AG08396 (cell line): Measurements from ENCODE around the gene MSANTD1.

ENCODE experiments used
- DNase-seq: peaks from one replicate; pipeline ENCODE4 v3.0.0; 2012; ENCODE audit warnings: low spot score, mixed read lengths

Gene MSANTD1

DNA sequence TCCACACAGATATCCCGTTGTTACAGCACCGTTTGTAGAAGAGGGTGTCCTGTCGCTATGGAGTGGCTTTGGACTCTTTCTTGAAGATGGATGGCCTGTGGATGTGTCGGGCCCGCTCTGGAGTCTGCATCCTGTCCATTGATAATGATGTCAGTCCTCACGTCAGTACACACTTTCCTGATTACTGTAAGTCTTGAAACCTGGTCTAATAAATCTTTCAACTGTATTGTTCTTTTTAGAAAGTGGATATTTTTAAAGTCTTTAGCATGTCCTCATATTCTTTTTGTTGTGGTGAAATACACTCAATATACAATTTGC lies 14.9 kb downstream of the MSANTD1 start:
- no peak for DNase-seq

GRCh38 chr4:3266076-3266475 lies 17.1 kb downstream of the MSANTD1 start:
- DNase-seq, result no peak

DNA sequence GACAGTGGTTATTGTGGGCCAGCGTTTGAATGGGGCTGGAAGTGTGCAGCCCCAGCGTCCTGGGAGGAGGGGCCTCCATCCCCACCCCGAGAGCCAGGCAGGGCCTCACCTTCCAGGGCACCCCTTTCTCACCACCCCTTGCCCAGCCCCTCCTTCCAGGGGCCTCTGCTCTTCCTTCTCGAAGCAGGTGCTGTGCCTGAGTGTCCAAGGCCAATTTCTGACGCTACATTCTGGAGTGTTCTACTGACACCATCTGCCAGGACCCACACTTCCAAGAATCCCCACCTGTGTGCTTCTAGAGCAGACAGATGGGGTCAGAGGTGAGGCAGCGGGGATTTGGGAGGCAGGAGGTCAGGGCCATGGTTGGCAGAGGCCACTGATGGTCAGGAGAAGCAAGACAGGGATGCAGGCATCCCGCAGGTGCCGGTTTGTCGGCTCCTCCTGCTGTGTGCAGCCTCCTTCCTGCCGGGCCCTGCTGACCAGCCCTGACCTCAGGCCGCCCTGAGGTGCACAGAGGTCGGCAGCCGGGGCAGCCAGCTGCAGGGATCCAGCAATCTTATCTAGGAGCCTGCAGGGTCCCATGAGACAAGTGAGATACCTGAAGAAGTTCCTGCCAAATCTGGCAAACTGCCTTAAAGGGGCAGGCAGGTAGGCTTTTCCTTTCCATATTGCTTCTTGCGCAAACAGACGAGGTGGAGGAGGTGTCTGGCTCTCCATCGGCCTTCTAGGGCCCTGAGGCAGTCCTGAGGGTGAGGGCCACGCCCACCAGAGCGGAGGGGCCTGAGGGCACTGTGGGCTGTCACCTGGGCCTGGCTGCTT lies 18.8 kb downstream of the MSANTD1 start:
- DNase-seq, result no peak

- no peak for DNase-seq
These were observed 19.6 kb downstream of the MSANTD1 start for GRCh38 chr4:3268395-3269104.

DNA sequence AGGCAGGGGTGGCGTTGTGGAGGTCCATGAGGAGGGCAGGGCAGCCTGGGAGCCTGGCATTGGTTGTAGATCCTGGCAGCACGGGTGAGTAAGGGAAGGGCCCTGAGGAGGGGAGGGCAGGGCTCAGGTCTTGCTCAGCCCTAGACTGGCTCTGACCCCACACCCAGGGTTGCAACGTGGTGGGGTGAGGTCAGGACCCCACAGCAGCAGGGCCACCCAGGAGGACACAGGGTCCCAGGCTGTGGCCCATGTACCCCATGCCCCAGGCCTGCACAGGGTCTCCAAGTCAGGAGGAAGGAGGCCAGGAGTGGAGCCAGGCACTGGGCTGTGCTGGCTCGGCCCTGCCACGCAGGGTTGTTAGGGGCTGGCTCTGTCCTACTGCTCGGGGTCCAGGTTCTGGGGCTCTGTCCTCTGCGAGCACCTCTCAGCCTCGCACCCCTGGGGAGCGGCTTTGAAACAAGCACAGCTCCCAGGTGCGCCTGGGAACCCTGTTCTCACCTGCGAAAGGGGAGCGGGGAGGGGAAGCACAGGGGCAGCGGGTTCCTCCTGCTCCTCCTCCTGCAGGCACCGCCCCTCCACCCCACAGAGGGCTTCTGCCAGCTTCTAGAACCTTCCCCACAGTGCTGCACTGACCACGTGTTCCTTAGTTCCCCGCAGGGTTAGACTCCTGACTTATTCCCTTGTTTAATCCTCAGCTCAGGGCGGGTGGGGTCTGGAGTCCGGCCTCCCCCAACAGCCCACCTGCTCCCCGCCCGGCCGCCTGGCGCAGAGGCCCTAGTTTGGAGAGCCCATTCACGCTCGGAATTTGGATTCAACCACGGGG lies 20.4 kb downstream of the MSANTD1 start:
- no peak for DNase-seq

DNA sequence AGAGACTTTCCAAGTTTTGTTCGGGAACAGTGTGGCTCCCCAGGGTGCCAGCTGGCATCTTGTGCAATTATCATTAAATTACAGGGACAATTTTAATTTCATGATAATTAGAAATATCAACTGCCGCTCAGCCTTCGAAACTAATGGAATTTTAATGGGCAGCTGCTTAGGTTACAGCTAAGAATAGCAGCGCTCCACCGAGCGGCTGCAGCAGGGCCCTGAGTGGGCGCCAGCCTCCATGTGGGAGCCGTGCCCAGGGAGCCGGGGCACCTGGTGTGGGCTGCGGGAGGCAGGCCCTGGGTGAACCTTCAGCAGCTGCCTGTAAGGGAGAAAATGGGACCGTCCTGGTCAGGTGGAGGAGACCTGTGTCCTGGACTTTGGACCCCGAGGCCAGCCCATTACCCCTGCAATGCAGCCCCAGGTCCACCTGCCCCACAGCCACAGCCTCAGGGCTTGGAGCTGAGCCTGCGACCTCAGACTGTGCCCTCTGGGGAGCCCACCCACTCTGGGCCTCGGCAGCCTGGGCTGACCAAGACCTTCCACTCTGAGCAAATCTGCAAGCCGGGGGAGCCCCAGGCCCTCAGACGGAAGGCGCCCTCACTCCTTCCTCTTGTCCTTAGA lies 21.1 kb downstream of the MSANTD1 start:
- no peak for DNase-seq

GRCh38 chr4:3271131-3271530 lies 22.2 kb downstream of the MSANTD1 start:
- no peak for DNase-seq

DNA sequence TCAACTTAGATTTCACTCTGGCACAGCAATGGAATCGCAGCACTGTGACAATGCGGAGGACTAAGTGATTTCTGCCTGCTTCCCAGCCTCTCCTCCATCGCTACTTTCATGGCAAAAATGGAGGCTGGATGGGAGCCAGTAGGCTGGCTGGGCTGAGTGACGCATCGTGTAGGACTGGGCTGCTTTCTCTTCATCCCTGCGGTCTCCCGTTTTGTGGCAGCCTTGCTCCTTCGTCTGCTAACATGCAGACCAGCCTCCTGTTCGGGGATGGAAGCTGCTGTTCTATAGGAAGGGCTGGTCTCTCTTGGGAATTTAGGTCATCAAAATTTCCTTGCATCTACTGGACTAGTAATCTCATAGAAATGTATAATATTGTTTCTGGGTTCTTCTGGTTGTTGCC lies 28.0 kb downstream of the MSANTD1 start:
- DNase-seq, result peak; percentile 89

GRCh38 chr4:3280466-3280865 lies 31.5 kb downstream of the MSANTD1 start:
- DNase-seq, result no peak

DNA sequence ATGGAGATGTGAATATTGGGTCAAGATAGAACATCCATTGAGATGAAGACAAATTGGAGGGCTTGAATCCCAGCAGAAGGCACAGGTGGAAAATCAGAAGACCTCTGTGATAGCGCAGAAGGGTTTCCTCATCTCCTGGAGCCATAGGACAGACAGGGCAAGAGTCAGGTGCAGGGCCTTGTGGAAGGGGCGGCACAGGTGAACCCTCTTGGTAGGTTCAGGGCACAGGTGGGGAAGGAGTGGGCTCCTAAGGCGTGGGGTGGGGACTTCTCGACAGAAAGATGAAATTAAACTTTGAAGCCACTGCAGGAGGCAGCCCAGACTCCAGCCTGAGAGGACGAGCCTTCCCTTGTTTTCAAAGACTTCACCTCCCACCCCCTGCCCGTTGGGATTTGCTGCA lies 34.5 kb downstream of the MSANTD1 start:
- no peak for DNase-seq

GRCh38 chr4:3283916-3284315 lies 35.0 kb downstream of the MSANTD1 start:
- no peak for DNase-seq

- no peak for DNase-seq
These were observed 36.0 kb downstream of the MSANTD1 start for GRCh38 chr4:3284734-3285557.

DNA sequence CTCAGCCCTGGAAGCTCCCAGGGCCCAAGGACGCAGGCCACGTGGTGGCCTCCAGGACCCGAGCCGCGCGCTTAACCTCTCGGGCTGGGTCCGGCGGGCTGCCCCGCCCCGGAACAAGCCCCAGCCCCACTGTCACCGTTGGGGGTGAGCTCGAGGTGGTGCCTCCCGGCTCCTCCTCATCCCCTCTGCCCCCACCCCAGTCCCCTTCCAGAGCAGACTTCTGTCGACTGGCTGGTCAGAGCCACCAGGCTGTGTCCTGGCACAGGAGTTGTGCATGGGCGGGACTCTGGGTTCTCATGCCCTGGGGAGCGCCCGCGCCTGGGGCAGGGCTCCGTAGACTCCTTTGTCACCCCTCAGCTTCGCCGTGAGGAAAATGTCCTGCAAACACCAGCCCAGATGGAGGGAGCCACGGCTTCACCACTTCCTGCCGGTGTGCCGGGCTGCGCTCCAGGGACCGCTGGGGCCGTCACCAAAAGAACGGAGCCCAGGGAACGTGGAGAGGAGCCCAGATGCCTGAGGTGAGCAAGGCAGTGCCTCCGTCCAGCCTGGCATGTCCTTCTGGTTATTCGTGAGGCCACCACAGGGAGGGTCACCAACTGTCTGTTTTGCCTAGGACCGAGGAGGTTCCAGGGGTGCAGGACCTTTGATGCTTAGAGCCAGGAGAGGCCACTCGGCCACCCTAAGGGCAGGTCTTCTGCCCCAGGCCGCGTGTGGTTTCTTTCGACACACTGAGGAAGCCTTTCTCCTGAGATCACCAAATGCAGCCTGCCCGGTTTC lies 36.8 kb downstream of the MSANTD1 start:
- DNase-seq, result peak; percentile 56

- no peak for DNase-seq
These were observed 37.6 kb downstream of the MSANTD1 start for GRCh38 chr4:3286335-3287175.

- DNase-seq, result no peak
These were observed 38.5 kb downstream of the MSANTD1 start for GRCh38 chr4:3287271-3287971.

DNA sequence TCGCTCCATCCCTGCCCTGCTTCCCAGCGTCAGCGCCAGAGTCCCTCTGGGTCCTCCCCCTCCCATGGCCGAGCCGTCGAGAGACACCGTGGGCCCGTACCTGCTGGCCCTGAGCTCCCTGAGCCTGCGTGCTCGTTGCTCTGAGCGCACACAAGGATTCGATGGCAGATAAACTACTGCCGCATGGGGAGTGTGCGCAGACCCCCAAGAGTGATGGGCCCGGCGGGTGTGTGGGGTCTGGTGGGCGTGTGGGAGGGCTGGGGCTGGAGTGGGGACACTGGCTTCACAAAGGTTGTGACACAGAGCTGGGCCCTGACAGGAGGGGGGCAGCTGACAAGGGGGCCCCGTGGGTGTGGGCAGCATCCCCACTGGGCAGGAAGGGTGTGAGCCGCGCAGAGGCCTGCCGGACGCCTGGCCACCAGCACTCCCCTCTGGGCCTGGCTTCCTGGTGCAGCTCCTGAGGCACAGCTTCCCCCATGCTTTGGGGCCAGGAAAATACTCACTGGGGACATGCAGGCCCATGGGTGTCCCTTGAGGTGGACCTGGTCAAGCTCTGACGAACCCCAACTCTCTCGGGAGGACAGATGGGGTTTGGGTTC lies 39.1 kb downstream of the MSANTD1 start:
- no peak for DNase-seq

DNA sequence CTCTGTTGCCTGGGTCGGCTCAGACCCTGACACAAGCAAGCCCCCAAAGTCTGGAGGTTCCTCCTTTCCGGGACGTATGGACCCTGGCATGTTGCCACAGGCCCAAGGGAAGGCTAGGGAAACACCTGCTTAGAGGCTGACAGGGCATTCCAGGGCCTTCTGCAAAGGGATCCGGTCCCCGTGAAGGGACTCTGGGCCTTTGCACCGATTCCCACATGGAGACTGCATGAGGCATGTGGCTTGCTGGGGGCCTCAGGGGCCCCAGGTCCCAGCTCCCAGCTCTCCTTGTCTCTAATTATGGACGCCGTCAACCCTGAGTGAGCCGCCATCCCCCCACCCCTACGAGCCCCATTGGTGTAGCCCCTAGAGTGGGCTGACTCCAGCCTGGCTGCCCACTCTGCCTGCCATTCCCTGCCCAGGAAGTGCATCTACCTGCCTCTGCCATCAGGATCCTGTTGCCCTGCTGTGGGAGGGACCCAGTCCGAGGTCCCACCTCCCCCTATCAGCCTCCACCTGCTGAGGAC lies 39.7 kb downstream of the MSANTD1 start:
- DNase-seq, result no peak

DNA sequence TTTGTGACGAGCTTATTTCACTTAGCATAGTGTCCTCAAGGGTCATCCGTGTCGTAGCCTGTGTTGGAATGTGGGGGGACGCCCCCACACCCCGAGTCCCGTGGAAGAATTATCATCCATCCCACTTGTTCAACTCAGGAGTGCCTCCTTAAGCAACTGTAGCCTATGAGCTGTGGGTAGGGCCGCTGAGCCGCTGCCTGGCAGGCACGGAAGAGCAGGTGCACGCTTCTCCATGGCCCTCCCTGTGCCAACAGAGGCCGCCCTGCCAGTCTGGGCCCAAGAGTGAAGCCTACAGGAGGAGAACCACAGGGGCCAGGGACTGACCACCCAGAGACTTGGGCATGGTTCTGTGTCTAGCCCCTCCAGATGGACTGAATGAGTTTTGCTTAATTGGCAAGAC lies 41.5 kb downstream of the MSANTD1 start:
- no peak for DNase-seq
